Right lobe of liver (tissue), 4 donors: ENCODE results near the gene ATP8B3.

Experiments
- CTCF ChIP-seq, 4 donors: fragments of 200-600 bp in 3 of 4; fragments of 450-650 bp in 1 of 4; IDR thresholded peaks; one replicate each; pipeline versions ENCODE4 v1.5.1 to v1.8.0; 2016 to 2022; ENCODE audit warnings: antibody characterized with exemption in 4 of 4, mild to moderate bottlenecking in 2 of 4
- POLR2A ChIP-seq: fragments of 450-650 bp; IDR thresholded peaks from one replicate; pipeline ENCODE4 v1.6.1; 2017; ENCODE audit warnings: antibody characterized with exemption, mild to moderate bottlenecking
- donor health status: DM: no; HTN: no; CAD: no.
- donor health status: DM: no; HTN: no; CAD: no.
- donor health status: DM: no; HTN: yes; CAD: no.

GRCh38 chr19:1760020-1760419 is 52.1 kb downstream of the ATP8B3 start:
- no peak for TF ChIP-seq CTCF (IDR thresholded peaks at IDR 0.05)
- no peak for TF ChIP-seq POLR2A
